ENCODE data around the gene SKI.
"Not testable (repeated sequence)": the region's sequence is repeated elsewhere in the genome, so short reads cannot be mapped to it uniquely, and the experiment has no call there.

The SKI gene

GRCh38 chr1:2279817-2280216 is 51.7 kb downstream of the SKI start:
- no peak for DNase-seq

- DNase-seq: no peak
These were observed 54.6 kb downstream of the SKI start for GRCh38 chr1:2282556-2283270.

- no peak for DNase-seq
These were observed 55.4 kb downstream of the SKI start for GRCh38 chr1:2283371-2283990.

GRCh38 chr1:2283991-2284895 is 56.1 kb downstream of the SKI start:
- no peak for DNase-seq

GRCh38 chr1:2284932-2285331 is 56.8 kb downstream of the SKI start:
- DNase-seq: no peak

GRCh38 chr1:2286923-2287322 is 58.8 kb downstream of the SKI start:
- no peak for DNase-seq

- no peak for DNase-seq
These were observed 59.5 kb downstream of the SKI start for GRCh38 chr1:2287649-2288048.

- DNase-seq: no peak
These were observed 60.2 kb downstream of the SKI start for GRCh38 chr1:2288311-2288710.

GRCh38 chr1:2288816-2289536 is 60.9 kb downstream of the SKI start:
- no peak for DNase-seq

- DNase-seq: no peak
These were observed 61.5 kb downstream of the SKI start for GRCh38 chr1:2289607-2290006.

GRCh38 chr1:2290171-2290578 is 62.1 kb downstream of the SKI start:
- DNase-seq: no peak

GRCh38 chr1:2290595-2291510 is 62.7 kb downstream of the SKI start:
- DNase-seq: peak in 3 of 4 experiments; percentile 25 to 68 (median 48)

- DNase-seq: no peak
These were observed 63.5 kb downstream of the SKI start for GRCh38 chr1:2291577-2291976.

GRCh38 chr1:2292725-2293450 is 64.8 kb downstream of the SKI start:
- DNase-seq: no peak

- no peak for DNase-seq
These were observed 66.1 kb downstream of the SKI start for GRCh38 chr1:2294033-2294724.

GRCh38 chr1:2294725-2295078 is 66.6 kb downstream of the SKI start:
- DNase-seq: no peak

GRCh38 chr1:2295526-2295925 is 67.4 kb downstream of the SKI start:
- no peak for DNase-seq

- not testable (repeated sequence) for DNase-seq
These were observed 68.1 kb downstream of the SKI start for GRCh38 chr1:2296211-2296610.

- no peak for DNase-seq
These were observed 68.5 kb downstream of the SKI start for GRCh38 chr1:2296614-2297013.

GRCh38 chr1:2297246-2298011 is 69.3 kb downstream of the SKI start:
- no peak for DNase-seq
